Ishikawa (cell line): ENCODE results near the gene P2RY14.

ENCODE experiments used
- CEBPB ChIP-seq: IDR thresholded peaks from 2 replicates; pipeline ENCODE4 v1.6.1; 2012
- CREB1 ChIP-seq: IDR thresholded peaks from 2 replicates; pipeline ENCODE4 v1.6.1; 2012; ENCODE audit warnings: low read depth
- EGR1 ChIP-seq: IDR thresholded peaks from 2 replicates; pipeline ENCODE4 v1.6.1; 2012
- EP300 ChIP-seq: IDR thresholded peaks from 2 replicates; pipeline ENCODE4 v1.6.1; 2012; ENCODE audit warnings: borderline replicate concordance
- FOXM1 ChIP-seq: IDR thresholded peaks from 2 replicates; pipeline ENCODE4 v1.6.1; 2012; ENCODE audit warnings: low read depth, borderline replicate concordance
- MAX ChIP-seq: IDR thresholded peaks from 2 replicates; pipeline ENCODE4 v1.6.1; 2012
- NFIC ChIP-seq: IDR thresholded peaks from 2 replicates; pipeline ENCODE4 v1.6.1; 2012
- RAD21 ChIP-seq: IDR thresholded peaks from 2 replicates; pipeline ENCODE4 v1.6.1; 2012; ENCODE audit warnings: low read depth
- REST ChIP-seq: IDR thresholded peaks from 2 replicates; pipeline ENCODE4 v1.6.1; 2012; ENCODE audit warnings: low read depth, mild to moderate bottlenecking
- TAF1 ChIP-seq: IDR thresholded peaks from 2 replicates; pipeline ENCODE4 v1.6.1; 2012; ENCODE audit warnings: low read depth, mild to moderate bottlenecking
- TCF12 ChIP-seq: IDR thresholded peaks from 2 replicates; pipeline ENCODE4 v1.6.1; 2012; ENCODE audit warnings: low read depth
- TEAD4 ChIP-seq: IDR thresholded peaks from 2 replicates; pipeline ENCODE4 v1.6.1; 2012
- USF1 ChIP-seq: IDR thresholded peaks from 2 replicates; pipeline ENCODE4 v1.6.1; 2012
- YY1 ChIP-seq: IDR thresholded peaks from 2 replicates; pipeline ENCODE4 v1.6.1; 2012; ENCODE audit warnings: low read depth
- ZBTB7A ChIP-seq: IDR thresholded peaks from 2 replicates; pipeline ENCODE4 v1.6.1; 2012; ENCODE audit warnings: low read depth

The P2RY14 gene

GRCh38 chr3:151268267-151269235, 9.8 kb downstream of the P2RY14 start:
- no peak for TF ChIP-seq YY1
- no peak for TF ChIP-seq EGR1
- no peak for TF ChIP-seq USF1
- no peak for TF ChIP-seq NFIC
- no peak for TF ChIP-seq MAX
- TF ChIP-seq TAF1: no peak
- no peak for TF ChIP-seq CREB1
- TF ChIP-seq REST: no peak
- TF ChIP-seq TEAD4: no peak
- TF ChIP-seq RAD21: no peak

- TF ChIP-seq RAD21: no peak
- no peak for TF ChIP-seq YY1
- no peak for TF ChIP-seq TEAD4
- no peak for TF ChIP-seq NFIC
These were observed 11.3 kb downstream of the P2RY14 start for GRCh38 chr3:151267066-151267465.

- no peak for TF ChIP-seq REST
- no peak for TF ChIP-seq NFIC
- TF ChIP-seq TEAD4: no peak
- no peak for TF ChIP-seq MAX
- TF ChIP-seq RAD21: no peak
- no peak for TF ChIP-seq CREB1
- TF ChIP-seq USF1: no peak
- no peak for TF ChIP-seq TCF12
- no peak for TF ChIP-seq CEBPB
- TF ChIP-seq YY1: no peak
These were observed 12.5 kb downstream of the P2RY14 start for GRCh38 chr3:151265866-151266265.

- no peak for TF ChIP-seq YY1
- TF ChIP-seq EP300: no peak
- TF ChIP-seq FOXM1: no peak
- TF ChIP-seq NFIC: no peak
- TF ChIP-seq TAF1: no peak
- no peak for TF ChIP-seq CREB1
- no peak for TF ChIP-seq ZBTB7A
- TF ChIP-seq TEAD4: no peak
- TF ChIP-seq TCF12: no peak
These were observed 13.2 kb downstream of the P2RY14 start for GRCh38 chr3:151265166-151265565.

GRCh38 chr3:151264605-151265004, 13.7 kb downstream of the P2RY14 start:
- TF ChIP-seq YY1 (no peak), NFIC (no peak), FOXM1 (no peak), CEBPB (no peak), MAX (no peak), CREB1 (no peak), TEAD4 (no peak), EGR1 (no peak), TAF1 (no peak), TCF12 (no peak), ZBTB7A (no peak), USF1 (no peak), EP300 (no peak)
